AG09319 (cell line): ENCODE measurements around the gene KLK11.

ENCODE experiments used
- DNase-seq: peaks from one replicate; pipeline ENCODE4 v3.0.0-alpha.2; 2010; ENCODE audit warnings: low read depth; ENCODE audit errors: extremely low read depth
- CTCF ChIP-seq: IDR thresholded peaks from 2 replicates; pipeline ENCODE4 v1.5.1; 2011; ENCODE audit warnings: low read depth, mild to moderate bottlenecking, inconsistent platforms, low read length, moderate library complexity

Gene KLK11

DNA sequence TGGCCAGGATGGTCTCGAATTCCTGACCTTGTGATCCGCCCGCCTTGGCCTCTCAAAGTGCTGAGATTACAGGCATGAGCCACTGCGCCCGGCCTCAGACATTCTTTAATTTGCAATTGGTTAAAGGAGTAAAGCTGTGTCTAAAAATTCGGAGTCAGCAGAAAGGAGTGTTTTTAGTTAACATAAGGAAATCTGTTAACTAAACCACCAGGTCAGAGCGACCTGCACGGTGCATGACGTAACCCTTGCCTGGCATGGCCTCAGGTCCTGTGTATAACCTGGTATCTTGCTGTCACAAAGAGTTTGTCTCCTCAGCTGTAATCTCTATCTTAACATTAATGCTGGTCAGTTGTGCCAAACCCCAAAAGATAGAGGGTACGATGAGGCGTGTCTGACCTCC is 17.9 kb upstream of the KLK11 start:
- no peak for TF ChIP-seq CTCF
- no peak for DNase-seq

DNA sequence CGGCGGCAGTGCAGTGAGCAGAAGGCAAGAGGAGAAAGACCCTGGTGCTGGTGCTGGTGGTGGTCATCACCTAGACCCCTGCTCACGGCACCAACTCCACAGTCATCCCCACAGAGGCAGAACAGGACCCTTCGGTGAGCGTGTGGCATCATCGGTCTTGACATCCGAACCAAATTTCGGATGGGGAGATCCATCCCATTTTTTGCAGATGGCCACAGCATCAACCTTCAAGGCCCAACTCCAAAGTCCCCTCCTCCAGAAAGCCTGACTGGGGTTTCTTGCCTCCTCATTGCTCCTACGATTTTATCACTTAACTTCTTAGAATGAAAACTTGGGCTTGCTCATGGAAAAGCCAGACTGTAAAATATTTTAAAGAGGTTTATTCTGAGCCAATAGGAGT is 17.1 kb upstream of the KLK11 start:
- no peak for TF ChIP-seq CTCF
- no peak for DNase-seq

- no peak for DNase-seq
- TF ChIP-seq CTCF: no peak
Observed at GRCh38 chr19:51040151-51040550, 13.7 kb upstream of the KLK11 start.

GRCh38 chr19:51036519-51036918 is 10.1 kb upstream of the KLK11 start:
- TF ChIP-seq CTCF: no peak
- no peak for DNase-seq

DNA sequence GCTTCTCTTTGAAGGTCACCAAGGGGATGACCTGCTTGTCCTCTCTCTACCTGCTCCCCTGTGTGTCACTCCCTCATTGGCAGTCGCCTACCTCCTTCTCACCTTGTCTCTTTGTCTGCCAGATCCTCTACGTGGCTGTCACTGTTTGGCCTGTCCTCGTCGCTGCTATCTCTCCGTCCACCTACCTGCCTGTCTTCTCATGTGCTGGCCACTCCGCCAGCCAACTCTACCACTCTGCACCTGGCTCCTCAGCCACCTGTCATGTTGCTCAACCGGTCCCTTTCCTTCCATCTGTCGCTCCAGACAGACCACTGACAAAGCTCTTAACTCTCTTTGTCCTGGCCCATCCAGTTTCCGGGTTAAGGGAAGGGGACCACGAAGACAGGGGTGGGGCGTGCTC is 8.3 kb upstream of the KLK11 start, which contains the start of gene KLK12:
KLK12 (minus strand) TSS at position 299 of the 400 bp plus-strand sequence. CDS start 381 bp downstream, outside the sequence.
- no peak for TF ChIP-seq CTCF
- DNase-seq: no peak

GRCh38 chr19:51031880-51032225 is 5.4 kb upstream of the KLK11 start:
- TF ChIP-seq CTCF: no peak
- no peak for DNase-seq

DNA sequence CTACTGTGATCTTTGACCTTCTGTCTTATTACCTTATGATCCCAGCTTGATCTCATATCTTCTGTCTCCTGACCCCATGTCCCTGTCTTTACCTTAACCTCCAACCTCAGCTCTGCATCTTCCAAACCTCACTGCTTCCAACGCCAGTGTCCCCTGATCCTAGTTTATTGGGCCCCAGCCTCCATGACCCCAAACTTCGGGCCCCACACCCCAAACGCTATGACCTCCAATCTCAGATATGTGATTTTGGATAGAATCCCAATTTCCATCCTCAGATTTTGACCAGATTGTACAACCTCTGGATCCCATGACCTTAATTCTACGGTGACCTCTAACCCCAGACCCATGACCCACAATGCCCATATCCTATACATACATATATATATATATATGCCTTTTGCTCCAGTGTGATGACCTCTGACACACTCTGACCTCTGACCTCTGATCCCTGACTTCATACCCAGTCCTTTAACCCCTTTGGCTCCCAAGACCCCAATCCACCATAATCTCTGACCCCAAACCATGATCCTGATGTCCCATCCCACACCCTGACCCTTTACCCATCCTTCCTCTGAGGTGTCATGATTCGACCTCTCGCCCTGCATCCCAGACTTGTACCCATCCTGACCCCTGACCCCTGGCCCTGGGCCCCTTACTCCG is 4.9 kb upstream of the KLK11 start:
- no peak for TF ChIP-seq CTCF
- DNase-seq: no peak
